Mononuclear cell (primary cell): Measurements from ENCODE around the gene ENTPD8. TPM values are rescaled to one million over a fixed set of nuclear protein-coding genes. Genes with fewer than 3 reads are reported as not detected.

Experiments
- H3K27me3 ChIP-seq: 2 replicates; pipeline ENCODE4 v1.6.0; 2011; ENCODE audit warnings: low read length, control low read depth; ENCODE audit not compliant: insufficient read depth
- H3K4me1 ChIP-seq: 2 replicates; pipeline ENCODE4 v1.5.1; 2011; ENCODE audit warnings: mild to moderate bottlenecking, low read length, control low read depth; ENCODE audit not compliant: insufficient read depth
- H3K4me3 ChIP-seq: 2 replicates; pipeline ENCODE4 v1.5.1; 2011; ENCODE audit warnings: mild to moderate bottlenecking, low read length, moderate library complexity
- H3K9me3 ChIP-seq: 2 replicates; pipeline ENCODE4 v1.5.1; 2011; ENCODE audit warnings: low read depth, mild to moderate bottlenecking, control low read depth, low read length
- total RNA-seq: library from RNA; depleted of rRNA; stranded (reverse); fragments of >200 nt; gene quantifications from one replicate; pipeline ENCODE4 v1.2.3, GENCODE V29; 2012

ENTPD8 gene, protein sequence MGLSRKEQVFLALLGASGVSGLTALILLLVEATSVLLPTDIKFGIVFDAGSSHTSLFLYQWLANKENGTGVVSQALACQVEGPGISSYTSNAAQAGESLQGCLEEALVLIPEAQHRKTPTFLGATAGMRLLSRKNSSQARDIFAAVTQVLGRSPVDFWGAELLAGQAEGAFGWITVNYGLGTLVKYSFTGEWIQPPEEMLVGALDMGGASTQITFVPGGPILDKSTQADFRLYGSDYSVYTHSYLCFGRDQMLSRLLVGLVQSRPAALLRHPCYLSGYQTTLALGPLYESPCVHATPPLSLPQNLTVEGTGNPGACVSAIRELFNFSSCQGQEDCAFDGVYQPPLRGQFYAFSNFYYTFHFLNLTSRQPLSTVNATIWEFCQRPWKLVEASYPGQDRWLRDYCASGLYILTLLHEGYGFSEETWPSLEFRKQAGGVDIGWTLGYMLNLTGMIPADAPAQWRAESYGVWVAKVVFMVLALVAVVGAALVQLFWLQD
- not detected for total RNA-seq

DNA sequence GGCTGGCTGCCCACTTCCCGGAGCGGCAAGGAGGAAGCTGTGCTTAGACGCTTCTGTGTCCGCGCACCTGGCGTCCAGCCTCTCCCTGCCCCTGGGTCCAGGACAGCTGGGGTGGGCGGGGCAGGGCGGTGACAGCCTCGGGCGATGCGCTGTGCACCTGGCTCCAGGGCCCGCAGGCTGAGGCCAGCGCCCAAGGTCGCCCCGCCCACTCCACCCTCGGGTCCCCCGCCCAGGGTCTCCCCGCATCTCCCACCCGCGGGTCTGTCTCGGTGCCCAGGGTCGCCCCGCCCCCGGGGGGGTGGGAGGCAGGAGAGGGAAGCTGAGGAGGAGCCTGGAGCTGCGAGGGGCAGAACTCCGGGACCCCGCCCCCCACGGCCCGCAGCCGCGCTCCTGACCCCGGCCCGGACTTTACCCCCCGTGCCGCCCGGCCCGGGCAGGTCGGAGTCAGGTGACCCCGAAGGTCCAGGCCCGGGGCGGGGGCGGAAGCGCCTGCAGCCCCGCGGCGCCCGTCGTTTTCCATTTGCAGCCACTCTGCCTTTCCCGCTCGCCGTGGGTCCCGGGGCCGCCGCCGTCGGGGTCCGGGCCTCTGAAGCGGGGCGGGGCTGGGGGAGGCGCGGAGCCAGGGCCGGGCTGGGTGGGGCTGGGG lies at the start of gene ENTPD8:
Gene ENTPD8, minus strand, starts transcription at position 69 of the 646 bp plus-strand sequence. CDS start 3,072 bp downstream, outside the sequence.
- H3K27me3 ChIP-seq = peaks cover 6% of the 10 kb centered on the region
- no peaks in the 10 kb centered on the region for H3K9me3 ChIP-seq
- H3K4me3 ChIP-seq = no peak within 1 kb of the TSS
- peaks cover 17% of the 10 kb centered on the region for H3K4me1 ChIP-seq

DNA sequence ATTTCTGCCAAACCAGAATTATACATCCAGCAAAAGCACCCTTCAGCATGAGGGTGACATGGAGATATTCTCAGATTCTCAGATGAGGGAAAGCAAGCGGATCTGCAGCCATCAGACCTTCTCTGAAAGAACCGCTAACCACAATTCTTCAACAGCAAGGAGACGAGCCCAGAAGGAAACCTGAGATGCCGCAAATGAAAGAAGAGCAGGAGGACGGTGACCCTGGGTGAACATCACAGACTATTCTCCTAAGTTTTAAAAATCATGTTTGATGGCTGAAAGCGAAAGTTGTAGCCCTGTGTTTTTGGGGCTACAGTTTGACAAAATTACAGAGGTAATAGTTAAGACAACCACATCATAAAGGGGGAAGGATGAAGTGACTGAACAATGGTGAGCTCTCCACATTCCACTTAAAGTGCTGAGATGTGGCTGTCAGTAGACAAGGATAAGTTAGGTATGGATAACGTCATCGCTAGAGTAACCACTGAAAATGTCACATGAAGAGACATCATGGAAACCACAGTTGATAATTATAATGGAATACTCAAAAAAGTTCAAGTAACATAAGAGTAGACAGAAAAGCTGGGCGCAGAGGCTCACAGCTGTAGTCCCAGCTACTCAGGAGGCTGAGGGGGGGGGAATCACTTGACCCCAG lies 49.5 kb upstream of the ENTPD8 start:
- no peak overlapping the region for H3K4me3 ChIP-seq
- H3K27me3 ChIP-seq = no peaks in the 10 kb centered on the region
- no peaks in the 10 kb centered on the region for H3K9me3 ChIP-seq
- peaks cover 13% of the 10 kb centered on the region for H3K4me1 ChIP-seq

DNA sequence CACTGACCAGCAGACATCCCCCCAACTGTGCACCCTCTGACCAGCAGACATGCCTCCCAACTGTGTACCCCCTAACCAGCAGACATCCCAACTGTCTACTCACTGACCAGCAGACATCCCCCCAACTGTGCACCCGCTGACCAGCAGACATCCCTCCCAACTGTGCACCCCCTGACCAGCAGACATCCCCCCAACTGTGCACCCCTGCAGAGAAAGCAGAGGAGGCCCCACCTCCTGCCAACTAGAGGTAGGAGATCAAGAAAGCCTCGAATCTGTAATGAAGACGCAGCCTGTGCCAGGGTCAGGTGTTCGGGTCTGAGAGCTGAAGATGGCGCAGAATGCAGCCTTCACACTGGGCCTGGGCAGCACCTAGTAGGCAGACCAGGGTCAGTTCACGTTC lies 47.7 kb upstream of the ENTPD8 start:
- Histone ChIP-seq H3K4me1 (peaks cover 6% of the 10 kb centered on the region), H3K9me3 (no peaks in the 10 kb centered on the region), H3K27me3 (no peaks in the 10 kb centered on the region), H3K4me3 (no peak overlapping the region)

DNA sequence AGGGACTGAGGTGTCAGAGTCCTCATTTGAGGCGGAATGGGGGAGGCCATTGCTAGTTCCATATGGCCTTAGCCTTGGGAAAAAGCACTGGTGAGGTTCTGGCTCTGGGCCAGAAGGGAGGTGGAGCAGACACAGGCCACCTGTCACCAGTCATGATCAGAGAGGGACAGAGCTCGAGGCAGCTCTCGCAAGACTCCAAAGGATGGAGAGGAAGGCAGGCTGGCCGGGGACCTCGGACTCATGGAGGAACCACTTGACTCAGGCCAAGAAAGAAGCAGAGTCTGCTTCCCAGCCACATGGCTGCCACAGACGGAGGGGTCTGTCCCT lies 47.1 kb upstream of the ENTPD8 start:
- Histone ChIP-seq H3K4me1 (no peaks in the 10 kb centered on the region), H3K4me3 (no peak overlapping the region), H3K9me3 (no peaks in the 10 kb centered on the region), H3K27me3 (no peaks in the 10 kb centered on the region)

DNA sequence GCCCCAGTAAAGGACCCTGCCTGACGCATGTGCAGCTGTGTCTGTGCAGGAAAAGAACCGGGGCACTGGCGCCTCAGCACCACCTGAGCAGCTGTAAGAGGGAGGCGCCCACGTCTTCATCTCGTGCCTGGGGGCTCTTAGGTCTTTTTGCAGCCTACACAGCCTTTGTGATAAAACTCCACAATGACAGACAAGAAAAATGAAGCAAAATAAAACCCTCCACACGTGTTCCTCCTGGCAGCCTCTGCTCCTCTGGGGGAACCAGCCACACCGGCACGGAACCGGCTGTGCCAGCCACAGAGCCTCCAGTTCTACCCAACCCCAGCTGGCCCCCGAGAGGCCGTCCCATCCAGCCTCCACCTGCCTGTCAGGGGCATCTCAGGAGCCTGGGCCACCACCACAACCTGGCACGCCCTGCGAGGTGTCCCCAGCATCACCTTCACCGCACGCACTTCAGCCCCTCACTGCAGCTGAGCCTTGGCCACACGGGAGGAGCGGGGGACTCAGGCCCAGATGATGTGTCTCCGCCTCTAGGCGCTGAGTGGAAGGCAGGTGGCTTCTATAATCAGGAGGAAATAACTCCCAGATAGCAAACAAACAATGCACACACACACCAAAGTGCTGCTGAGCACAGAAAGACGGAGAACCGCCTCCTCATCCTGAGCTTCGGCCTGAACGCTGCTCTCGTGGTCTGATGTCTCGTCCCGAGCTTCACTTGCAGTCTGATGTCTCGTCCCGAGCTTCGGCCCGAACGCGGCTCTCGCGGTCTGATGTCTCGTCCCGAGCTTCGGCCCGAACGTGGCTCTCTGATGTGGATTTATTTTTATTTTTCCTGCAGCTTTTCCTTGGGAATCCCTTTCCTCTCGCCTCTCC lies 46.5 kb upstream of the ENTPD8 start:
- H3K27me3 ChIP-seq = no peaks in the 10 kb centered on the region
- no peaks in the 10 kb centered on the region for H3K9me3 ChIP-seq
- peaks cover under 1% of the 10 kb centered on the region for H3K4me1 ChIP-seq
- H3K4me3 ChIP-seq = no peak overlapping the region

DNA sequence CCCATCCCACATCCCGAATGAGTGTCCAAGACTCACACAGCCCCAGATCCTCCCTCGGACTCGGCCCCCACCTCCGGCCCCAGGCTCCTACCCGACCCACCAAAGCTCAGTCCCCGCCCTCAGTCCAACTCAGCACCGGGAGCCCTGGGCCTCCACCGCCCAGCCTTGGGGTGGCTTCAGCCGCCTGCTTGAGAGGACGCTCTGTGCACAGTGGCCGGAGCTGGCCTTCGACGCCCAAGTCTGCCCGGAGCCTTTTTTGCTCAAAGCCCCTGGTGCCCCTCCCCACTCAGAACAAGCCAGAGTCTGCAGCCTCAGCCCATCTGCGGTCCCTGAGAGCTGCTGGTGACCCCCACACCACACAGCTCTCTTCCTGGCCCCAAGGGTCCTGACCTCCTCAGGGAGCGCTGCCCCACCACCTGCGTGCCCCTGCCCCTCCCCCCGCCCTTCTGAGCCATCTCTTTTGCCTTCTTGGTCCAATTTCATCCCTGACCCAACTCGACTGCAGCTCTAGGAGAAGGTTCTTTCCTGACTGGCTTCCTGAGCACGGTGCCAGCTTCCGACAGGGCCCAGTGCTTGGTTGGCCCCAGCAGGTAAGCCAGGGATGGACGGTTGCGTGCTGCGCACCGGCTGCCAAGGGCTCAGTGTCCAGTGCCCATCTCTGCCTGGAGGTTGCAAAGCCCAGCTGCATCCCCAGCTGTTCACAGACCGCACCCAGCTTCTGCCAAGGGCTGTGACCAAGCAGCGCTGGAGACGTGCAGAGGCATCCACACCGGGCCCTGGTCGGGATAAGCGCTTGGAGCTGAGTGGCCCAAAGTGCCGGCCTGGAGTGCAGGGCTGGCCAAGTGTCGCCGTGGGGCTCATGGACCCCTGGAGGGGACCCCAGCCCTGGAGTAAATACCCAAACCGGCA lies 45.6 kb upstream of the ENTPD8 start:
- no peaks in the 10 kb centered on the region for H3K9me3 ChIP-seq
- H3K4me3 ChIP-seq = no peak overlapping the region
- H3K4me1 ChIP-seq = peaks cover 8% of the 10 kb centered on the region
- no peaks in the 10 kb centered on the region for H3K27me3 ChIP-seq

DNA sequence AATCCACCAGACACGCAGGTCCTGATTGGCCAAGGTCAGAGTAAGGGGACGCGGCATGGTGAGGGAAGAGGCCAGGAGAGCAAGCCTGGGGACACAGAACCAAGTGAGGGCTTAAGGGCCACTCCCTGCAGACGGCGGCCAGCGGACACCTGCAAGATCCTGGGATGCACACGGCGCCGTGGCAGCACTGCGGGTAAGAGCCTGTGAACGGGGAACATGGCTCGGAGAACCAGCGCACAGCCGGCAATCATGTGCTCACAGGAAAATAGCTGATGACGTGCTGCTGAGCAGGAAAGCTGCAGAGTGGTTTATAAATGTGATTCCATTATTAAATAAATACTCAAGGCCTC lies 45.0 kb upstream of the ENTPD8 start:
- H3K4me3 ChIP-seq = no peak overlapping the region
- H3K9me3 ChIP-seq = no peaks in the 10 kb centered on the region
- no peaks in the 10 kb centered on the region for H3K27me3 ChIP-seq
- H3K4me1 ChIP-seq = peaks cover 8% of the 10 kb centered on the region

DNA sequence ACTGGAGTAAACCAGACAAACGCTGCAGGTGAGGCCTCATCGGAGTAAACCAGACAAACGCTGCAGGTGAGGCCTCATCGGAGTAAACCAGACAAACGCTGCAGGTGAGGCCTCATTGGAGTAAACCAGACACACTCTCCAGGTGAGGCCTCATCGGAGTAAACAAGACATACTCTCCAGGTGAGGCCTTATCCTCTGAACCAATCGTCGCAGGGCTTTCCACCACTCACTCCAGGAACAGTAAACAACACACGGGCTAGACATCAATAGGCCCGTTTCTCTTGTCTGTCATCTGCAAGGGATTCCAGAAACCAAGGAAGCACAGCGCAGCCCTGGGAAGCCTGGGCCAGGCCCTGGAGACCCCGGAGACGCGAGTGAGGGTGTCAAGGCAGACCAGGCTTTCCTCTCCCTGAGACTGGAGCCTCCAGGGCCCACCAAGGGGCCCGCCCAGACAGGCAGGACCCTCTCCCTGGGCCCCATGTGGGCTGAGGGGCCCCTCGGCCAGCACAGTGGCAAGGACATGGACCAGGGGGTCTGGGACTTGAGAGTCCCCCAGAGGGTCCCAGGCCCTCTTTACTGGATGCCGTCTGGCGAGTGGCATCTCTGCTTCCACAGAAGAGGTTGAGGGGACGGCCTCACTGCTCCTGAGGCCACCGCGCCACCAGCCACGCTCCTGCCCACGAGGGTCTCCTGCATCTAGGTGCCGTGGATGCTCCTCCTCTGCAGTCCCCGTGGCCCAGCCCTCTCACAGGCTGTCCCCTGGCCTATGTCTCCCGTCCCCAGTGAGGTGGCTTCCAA lies 44.4 kb upstream of the ENTPD8 start:
- Histone ChIP-seq H3K27me3 (no peaks in the 10 kb centered on the region), H3K4me3 (no peak overlapping the region), H3K4me1 (peaks cover 8% of the 10 kb centered on the region), H3K9me3 (no peaks in the 10 kb centered on the region)

DNA sequence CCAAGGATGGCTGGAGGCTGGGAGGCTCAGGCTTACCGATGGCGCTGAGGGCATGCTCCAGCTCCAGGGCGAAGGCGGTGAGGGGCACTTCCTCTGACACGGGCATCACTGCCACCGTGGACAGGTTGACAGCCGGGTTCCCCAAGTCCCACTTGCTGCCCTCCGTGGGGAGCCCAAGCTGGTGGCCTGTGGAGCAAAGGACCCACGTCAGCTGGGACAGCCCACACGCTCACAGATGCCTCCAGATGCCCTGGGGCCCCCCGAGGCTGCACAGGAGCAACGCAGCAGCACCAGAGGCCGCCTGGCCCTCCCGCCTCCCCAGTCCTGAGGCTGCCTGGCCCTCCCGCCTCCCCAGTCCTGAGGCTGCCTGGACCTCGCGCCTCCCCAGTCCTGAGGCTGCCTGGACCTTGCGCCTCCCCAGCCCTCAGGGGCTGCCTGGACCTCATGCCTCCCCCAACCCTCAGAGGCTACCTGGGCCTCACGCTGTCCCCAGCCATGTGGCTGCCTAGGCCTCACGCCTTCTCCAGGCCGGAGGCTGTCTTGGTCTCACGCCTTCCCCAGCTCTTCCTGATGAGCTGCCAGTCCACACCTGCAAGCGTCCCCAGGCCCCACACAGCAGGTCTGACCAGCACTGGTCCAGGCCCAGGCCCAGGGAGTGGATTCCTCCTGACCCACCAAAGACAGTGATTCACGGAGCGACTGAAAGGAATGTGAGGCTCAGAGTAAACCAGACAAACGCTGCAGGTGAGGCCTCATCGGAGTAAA lies 43.6 kb upstream of the ENTPD8 start:
- H3K4me3 ChIP-seq = no peak overlapping the region
- no peaks in the 10 kb centered on the region for H3K27me3 ChIP-seq
- peaks cover 8% of the 10 kb centered on the region for H3K4me1 ChIP-seq
- H3K9me3 ChIP-seq = no peaks in the 10 kb centered on the region

DNA sequence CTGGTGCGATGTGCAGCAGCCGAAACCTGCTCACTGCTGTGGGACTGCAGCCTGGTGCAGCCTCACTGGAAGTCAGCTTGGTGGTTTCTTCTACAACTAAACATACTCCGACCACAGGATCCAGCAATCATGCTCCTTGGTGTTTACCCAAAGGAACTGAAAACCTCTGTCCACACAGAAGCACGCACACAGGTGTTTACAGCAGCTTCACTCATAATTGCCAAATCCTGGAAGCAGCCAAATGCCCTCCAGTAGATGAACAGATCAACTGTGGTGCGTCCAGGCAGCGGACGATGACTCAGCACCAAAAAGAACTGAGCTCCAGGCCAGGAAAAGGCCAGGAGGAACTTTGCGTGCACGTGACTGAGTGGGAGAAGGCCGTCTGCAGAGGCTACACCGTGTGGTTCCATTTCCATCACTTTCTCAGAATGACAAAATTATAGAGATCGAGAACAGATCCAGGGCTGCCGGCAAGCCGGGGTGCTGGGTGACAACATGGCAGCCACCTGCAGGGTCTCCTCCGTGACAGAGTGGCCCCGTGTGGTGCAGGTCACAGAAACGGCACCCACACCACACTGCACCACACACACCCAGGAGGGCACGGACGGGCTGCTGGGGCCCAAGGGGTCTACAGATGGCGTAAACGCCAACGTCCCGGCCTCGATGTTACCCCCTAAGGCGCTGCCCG lies 41.1 kb upstream of the ENTPD8 start:
- Histone ChIP-seq H3K4me3 (no peak overlapping the region), H3K27me3 (no peaks in the 10 kb centered on the region), H3K4me1 (peaks cover 8% of the 10 kb centered on the region), H3K9me3 (no peaks in the 10 kb centered on the region)

DNA sequence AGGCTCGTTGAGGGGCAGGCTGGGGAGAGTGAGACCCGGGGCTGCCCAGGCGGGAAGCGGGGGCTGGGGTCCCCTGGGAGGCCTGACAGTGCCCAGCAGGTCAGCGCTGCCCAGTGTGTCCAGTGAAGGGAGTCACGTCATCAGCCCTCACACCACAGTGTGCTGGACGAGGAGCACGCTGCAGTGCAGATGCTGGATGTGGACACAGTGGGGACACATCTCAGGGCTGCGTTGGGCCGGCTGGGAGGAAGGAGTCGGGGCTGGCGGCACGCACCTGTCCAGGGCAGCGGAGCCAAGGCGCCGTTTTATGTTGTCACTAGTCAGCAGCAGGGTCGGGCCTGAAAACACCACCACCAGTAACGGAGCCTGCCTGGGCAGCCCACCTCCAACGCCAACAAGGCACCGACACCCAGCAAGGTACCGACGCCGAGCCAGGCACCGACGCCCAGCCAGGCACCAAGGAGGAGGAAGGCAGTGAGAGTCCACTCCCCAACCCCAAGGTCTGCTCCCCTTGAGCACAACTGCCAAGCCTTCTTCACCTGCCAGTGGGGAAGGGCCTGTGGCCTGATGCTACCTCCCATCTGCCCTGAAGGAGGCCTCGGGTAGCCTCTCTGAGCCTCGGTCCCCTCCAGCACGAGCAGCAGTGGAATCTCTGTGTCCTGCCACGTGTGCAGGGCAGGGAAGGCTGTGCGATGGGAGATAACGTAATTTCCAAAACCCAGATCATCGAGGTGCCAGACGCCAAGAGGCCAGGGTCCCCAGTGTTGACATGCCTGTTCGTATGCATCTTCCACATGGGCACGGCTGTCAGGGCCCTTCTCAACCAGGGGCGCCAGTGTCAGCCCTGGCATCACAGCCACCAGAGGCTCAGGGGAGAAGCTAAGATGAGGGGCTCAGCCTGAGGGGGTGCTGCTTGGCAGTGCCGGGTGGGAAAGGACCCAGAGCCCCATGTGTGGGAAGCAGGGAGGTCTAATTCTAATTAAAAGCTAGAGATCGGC lies 39.8 kb upstream of the ENTPD8 start:
- H3K27me3 ChIP-seq = no peaks in the 10 kb centered on the region
- H3K9me3 ChIP-seq = peaks cover 3% of the 10 kb centered on the region
- peaks cover 8% of the 10 kb centered on the region for H3K4me1 ChIP-seq
- no peak overlapping the region for H3K4me3 ChIP-seq
